Measurements from ENCODE around the gene DNASE1.

The DNASE1 gene

DNA sequence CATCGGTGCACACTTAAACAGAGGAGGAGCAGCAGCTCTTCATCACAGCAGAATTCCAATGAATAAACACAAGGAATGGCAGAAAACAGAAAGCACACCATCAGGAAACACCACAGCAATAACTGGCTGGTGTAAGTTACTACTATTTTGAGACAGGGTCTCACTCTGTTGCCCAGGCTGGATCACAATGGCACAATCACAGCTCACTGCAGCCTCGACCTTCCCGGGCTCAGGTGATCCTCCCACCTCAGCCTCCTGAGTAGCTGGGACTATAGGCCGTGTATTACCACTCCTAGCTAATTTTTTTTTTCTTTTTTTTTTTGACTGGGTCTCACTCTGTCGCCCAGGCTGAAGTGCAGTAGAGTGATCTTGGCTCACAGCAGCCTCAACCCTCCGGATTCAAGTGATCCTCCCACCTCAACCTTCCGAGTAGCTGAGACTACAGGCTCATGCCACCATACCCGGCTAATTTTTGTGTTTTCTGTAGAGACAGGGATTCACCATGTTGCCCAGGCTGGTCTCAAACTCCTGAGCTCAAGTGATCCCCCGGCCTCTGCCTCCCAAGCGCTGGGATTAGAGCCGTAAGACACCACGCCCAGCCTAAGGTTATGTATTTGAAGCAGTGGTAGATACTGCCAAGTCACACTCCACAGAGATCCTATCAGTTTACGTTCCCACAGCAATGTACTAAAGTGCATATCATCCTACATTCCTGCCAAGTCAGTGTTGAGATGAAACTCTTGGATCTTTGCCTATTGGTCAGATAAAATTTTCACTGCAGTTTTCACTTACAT, 42.1 kb downstream of the DNASE1 start:
- H3K4me1 ChIP-seq = peaks cover 8% of the 10 kb centered on the region; the same call in 1 of the 2 replicates
- DNase-seq = no peak
- TF ChIP-seq, protein P1, sequence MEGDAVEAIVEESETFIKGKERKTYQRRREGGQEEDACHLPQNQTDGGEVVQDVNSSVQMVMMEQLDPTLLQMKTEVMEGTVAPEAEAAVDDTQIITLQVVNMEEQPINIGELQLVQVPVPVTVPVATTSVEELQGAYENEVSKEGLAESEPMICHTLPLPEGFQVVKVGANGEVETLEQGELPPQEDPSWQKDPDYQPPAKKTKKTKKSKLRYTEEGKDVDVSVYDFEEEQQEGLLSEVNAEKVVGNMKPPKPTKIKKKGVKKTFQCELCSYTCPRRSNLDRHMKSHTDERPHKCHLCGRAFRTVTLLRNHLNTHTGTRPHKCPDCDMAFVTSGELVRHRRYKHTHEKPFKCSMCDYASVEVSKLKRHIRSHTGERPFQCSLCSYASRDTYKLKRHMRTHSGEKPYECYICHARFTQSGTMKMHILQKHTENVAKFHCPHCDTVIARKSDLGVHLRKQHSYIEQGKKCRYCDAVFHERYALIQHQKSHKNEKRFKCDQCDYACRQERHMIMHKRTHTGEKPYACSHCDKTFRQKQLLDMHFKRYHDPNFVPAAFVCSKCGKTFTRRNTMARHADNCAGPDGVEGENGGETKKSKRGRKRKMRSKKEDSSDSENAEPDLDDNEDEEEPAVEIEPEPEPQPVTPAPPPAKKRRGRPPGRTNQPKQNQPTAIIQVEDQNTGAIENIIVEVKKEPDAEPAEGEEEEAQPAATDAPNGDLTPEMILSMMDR (IDR thresholded peaks at IDR 0.05; ENCODE audit: low read depth, low read length) = no peak

DNA sequence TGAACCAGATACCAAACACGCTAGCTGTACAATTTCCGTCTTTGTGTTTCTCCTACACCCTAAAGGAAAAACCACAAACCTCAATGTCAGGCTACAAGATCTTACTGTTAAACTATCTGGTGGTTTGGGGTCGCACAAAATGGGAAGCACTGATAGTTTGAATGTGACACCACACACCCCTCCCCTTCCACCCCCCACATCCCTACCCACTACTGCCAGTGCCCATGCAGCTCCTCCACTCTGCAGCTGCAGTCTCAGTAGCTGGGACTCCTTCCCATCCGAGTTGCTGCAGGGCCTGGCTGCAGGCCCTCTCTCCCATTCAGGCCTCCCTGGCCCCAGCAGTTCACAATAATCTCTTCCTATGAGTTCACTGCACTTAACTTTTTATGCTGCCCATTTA, 44.5 kb downstream of the DNASE1 start:
- Histone ChIP-seq H3K27me3 (no peaks in the 10 kb centered on the region), H3K4me3 (ENCODE audit: low read depth, low read length) (no peak overlapping the region), H3K4me1 (peaks cover 8% of the 10 kb centered on the region; the same call in 1 of the 2 replicates), H3K9me3 (no peaks in the 10 kb centered on the region), H3K36me3 (peaks cover 41% of the 10 kb centered on the region)
- TF ChIP-seq, protein P1 (IDR thresholded peaks at IDR 0.05; ENCODE audit: low read depth, low read length) = no peak
- no peak for DNase-seq

More for the DNA sequence above, 42.1 kb downstream of the DNASE1 start:
- Histone ChIP-seq H3K4me3 (ENCODE audit: low read depth, low read length) (no peak overlapping the region), H3K27me3 (no peaks in the 10 kb centered on the region), H3K36me3 (peaks cover 28% of the 10 kb centered on the region), H3K9me3 (no peaks in the 10 kb centered on the region)

DNA sequence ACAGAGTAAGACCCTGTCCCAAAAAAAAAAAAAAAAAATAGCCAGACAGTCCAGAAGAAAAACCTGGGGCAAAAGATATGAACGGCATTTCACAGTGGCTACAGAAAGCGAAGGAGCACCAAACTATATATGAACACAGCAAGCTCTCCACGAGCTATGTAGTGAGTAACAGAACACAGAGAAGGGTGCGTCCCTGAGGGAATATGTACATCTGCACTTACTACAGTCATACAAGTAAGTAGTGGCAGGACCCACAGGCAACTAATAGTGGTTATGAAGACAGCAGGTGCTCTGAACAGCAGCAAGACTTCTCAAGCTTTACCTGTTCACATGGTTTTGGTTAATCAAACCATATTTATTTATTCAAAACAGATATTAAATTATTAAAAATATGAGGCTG, 47.0 kb downstream of the DNASE1 start:
- no peaks in the 10 kb centered on the region for H3K27me3 ChIP-seq
- no peak for DNase-seq
- no peaks in the 10 kb centered on the region for H3K4me1 ChIP-seq
- H3K9me3 ChIP-seq = no peaks in the 10 kb centered on the region
- TF ChIP-seq, protein P1 (IDR thresholded peaks at IDR 0.05; ENCODE audit: low read depth, low read length) = no peak
- peaks cover 40% of the 10 kb centered on the region for H3K36me3 ChIP-seq
- no peak overlapping the region for H3K4me3 ChIP-seq (ENCODE audit: low read depth, low read length)

DNA sequence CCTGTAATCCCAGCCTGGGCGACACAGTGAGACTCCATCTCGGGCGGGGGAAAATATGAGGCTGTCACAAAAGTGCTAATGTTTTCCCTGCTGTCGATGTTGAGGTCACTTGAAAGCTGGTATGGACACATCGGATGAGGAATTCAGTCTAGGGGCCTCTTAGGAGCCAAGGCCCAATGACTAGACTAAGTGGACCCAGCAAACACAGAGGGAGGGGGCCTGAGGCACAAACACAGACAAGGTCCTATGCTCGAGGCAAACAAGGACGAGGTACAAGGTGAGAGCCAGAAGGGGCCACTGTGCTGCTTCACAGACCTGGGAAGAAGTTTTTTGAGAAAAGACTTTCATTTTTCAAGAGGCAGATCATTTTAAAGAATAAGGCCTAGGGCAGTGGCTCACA, 47.6 kb downstream of the DNASE1 start:
- no peaks in the 10 kb centered on the region for H3K27me3 ChIP-seq
- no peak for DNase-seq
- no peaks in the 10 kb centered on the region for H3K9me3 ChIP-seq
- TF ChIP-seq, protein P1 (IDR thresholded peaks at IDR 0.05; ENCODE audit: low read depth, low read length) = no peak
- H3K4me3 ChIP-seq (ENCODE audit: low read depth, low read length) = no peak overlapping the region
- H3K36me3 ChIP-seq = peaks cover 43% of the 10 kb centered on the region
- no peaks in the 10 kb centered on the region for H3K4me1 ChIP-seq

DNA sequence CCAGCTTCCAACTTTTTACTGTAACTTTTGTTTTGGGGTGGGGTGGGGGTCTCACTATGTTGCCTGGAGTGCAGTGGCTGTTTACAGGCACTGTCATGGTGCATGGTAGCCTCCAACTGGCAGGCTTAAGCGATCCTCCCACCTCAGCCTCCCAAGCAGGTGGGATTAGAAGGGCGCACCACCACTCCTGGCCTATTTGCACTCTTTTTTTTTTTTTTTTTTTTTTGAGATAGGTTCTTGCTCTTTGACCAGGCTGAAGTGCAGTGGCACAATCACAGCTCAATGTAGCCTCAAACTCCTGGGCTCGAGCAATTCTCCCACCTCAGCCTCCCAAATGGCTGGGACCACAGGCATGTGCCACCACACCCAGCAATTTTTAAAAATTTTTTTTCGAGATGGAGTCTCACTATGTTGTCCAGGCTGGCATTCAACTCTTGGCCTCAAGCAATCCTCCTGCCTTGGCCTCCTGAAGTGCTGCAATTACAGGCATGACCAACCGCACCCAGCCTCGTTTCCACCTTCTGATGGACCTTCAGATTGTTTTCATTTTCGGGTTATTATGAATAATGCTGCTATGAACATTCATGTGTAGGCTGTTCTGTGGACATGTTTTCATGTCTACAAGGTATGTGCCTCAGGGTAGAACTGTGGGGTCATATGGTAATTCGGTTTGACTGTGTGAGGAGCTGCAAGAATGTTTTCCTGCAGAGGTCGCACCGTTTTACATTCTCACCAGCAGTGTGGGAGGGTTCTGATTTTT, 51.9 kb downstream of the DNASE1 start:
- Histone ChIP-seq H3K27me3 (no peaks in the 10 kb centered on the region), H3K4me3 (ENCODE audit: low read depth, low read length) (no peak overlapping the region), H3K4me1 (no peaks in the 10 kb centered on the region), H3K9me3 (no peaks in the 10 kb centered on the region), H3K36me3 (peaks cover 48% of the 10 kb centered on the region)
- TF ChIP-seq, protein P1 (IDR thresholded peaks at IDR 0.05; ENCODE audit: low read depth, low read length) = no peak
- no peak for DNase-seq

Measured in BE2C (cell line).